ENCODE measurements around the gene RAC2. TPM values are rescaled to one million over a fixed set of nuclear protein-coding genes. Genes with fewer than 3 reads are reported as not detected.

RAC2 gene
- total and polyA plus RNA-seq, 2 of the 8 experiments (the other 6 are each of a cell fraction or from before 2014, with no cell fraction given): 2.3 to 4.3 TPM

DNA sequence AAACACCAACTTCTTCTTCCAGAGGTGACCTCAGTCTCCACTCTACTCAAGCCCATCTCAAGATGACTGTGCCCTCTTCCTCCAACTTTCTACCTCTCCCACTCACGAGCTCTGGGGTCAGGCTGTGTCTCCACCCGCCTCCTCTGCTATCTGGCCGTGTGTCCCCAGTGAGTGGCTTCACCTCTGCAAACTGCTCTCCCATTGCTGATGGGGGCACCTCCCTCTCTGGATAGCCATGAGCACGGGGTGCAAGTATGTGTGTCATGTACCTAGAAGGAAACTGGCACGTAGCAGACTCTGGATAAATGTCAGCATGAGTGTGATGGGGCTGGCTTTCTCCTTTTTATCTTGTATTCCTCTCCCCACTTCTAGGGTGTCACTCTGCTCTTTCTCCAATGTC is 18.3 kb upstream of the RAC2 start:
- Histone ChIP-seq H2BK20ac (ENCODE audit: low read length) (no peak overlapping the region), H3K23ac (ENCODE audit: insufficient read length) (no peak overlapping the region), H2BK120ac (replicated peaks; ENCODE audit: low read depth, low read length) (no peak overlapping the region), H3K27me3 (replicated peaks in 1 of 4; ENCODE audit: control insufficient read depth in 3 of 4, extremely low read depth in 1 of 4, insufficient read depth in 3 of 4, low read length in 3 of 4) (peaks cover 0 to 12% (median 7%) of the 10 kb centered on the region in 4 experiments; a peak in 2 of 7 replicates), H3K9me3 (ENCODE audit: insufficient read depth in 2 of 2, low read depth in 1 of 2, low read length in 1 of 2) (peaks cover 12% of the 10 kb centered on the region in 2 experiments), H3K56ac (replicated peaks; ENCODE audit: insufficient read length, low read depth, low read length) (no peak overlapping the region), H2BK15ac (ENCODE audit: low read length) (no peak overlapping the region), H2AFZ (ENCODE audit: low read length) (no peak overlapping the region), H3K14ac (ENCODE audit: insufficient read length) (no peak overlapping the region), H2AK5ac (ENCODE audit: low read depth, low read length) (no peak overlapping the region), H4K20me1 (replicated peaks in 1 of 2; ENCODE audit: control insufficient read depth in 1 of 2, insufficient read depth in 2 of 2, low read length in 2 of 2) (no peaks in the 10 kb centered on the region), H4K8ac (ENCODE audit: extremely low read depth, insufficient read depth, low read length) (no peak overlapping the region), H3K79me1 (ENCODE audit: low read depth, low read length) (no peaks in the 10 kb centered on the region), H3K27ac (ENCODE audit: low read depth, low read length) (no peak overlapping the region), H3K36me3 (ENCODE audit: control insufficient read depth in 2 of 4, insufficient read depth in 4 of 4, low read length in 3 of 4) (no peaks in the 10 kb centered on the region), H3K79me2 (ENCODE audit: control insufficient read depth in 1 of 2, insufficient read depth in 2 of 2, low read length in 2 of 2) (no peaks in the 10 kb centered on the region), H4K5ac (ENCODE audit: insufficient read length, low read depth, low read length) (no peak overlapping the region), H3K23me2 (ENCODE audit: low read depth, low read length) (no peaks in the 10 kb centered on the region; the same call in 1 of the 2 replicates), H3K18ac (ENCODE audit: extremely low read depth, low read length) (no peak overlapping the region), H2BK5ac (ENCODE audit: low read depth, low read length) (no peak overlapping the region), H3K4me3 (ENCODE audit: extremely low read depth in 1 of 4, insufficient read depth in 2 of 4, low read depth in 3 of 4, low read length in 4 of 4) (no peak overlapping the region), H3K9ac (replicated peaks in 1 of 4; ENCODE audit: extremely low read depth in 1 of 4, low read depth in 3 of 4, low read length in 3 of 4) (no peak overlapping the region), H2BK12ac (ENCODE audit: low read depth, low read length) (no peak overlapping the region), H3K4ac (replicated peaks; ENCODE audit: insufficient read length, low read depth, low read length) (no peak overlapping the region), H3K4me2 (ENCODE audit: insufficient read depth in 1 of 2, low read depth in 2 of 2, low read length in 2 of 2) (no peak overlapping the region), H4K91ac (replicated peaks; ENCODE audit: insufficient read length, low read length) (no peak overlapping the region), H3K4me1 (replicated peaks in 1 of 4; ENCODE audit: control insufficient read depth in 3 of 4, insufficient read depth in 4 of 4, low read length in 3 of 4) (peaks cover 4 to 12% (median 6%) of the 10 kb centered on the region in 4 experiments)
- FAIRE-seq (no peak), DNase-seq (ENCODE audit: low read depth in 1 of 2, low spot score in 2 of 2) (no peak)
- CTCF ChIA-PET (ENCODE audit: partially characterized antibody): interaction anchor here (1.0 to 5.9 kb wide), 13 partner anchors 8 to 244 kb away, joined by 3 to 97 read pairs (median 11); partner anchors contain the start of gene RAC2
- TF ChIP-seq, protein P1, sequence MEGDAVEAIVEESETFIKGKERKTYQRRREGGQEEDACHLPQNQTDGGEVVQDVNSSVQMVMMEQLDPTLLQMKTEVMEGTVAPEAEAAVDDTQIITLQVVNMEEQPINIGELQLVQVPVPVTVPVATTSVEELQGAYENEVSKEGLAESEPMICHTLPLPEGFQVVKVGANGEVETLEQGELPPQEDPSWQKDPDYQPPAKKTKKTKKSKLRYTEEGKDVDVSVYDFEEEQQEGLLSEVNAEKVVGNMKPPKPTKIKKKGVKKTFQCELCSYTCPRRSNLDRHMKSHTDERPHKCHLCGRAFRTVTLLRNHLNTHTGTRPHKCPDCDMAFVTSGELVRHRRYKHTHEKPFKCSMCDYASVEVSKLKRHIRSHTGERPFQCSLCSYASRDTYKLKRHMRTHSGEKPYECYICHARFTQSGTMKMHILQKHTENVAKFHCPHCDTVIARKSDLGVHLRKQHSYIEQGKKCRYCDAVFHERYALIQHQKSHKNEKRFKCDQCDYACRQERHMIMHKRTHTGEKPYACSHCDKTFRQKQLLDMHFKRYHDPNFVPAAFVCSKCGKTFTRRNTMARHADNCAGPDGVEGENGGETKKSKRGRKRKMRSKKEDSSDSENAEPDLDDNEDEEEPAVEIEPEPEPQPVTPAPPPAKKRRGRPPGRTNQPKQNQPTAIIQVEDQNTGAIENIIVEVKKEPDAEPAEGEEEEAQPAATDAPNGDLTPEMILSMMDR (IDR thresholded peaks at IDR 0.05; ENCODE audit: control extremely low read depth in 1 of 3, insufficient read depth in 1 of 3, low read depth in 1 of 3, low read length in 3 of 3): no peak
- TF ChIP-seq BACH1 (IDR thresholded peaks at IDR 0.05; ENCODE audit: low read length) (no peak), SIN3A (conservative IDR thresholded peaks at IDR 0.05 in 1 of 2, IDR thresholded peaks at IDR 0.05 in 1 of 2; ENCODE audit: low read depth in 1 of 2, low read length in 2 of 2) (no peak)
- WGBS, 2 experiments (ENCODE audit: extremely low coverage in 1 of 2, insufficient coverage in 1 of 2, insufficient read length in 1 of 2, insufficient replicate concordance in 2 of 2, low coverage in 1 of 2, low lambda C conversion rate in 2 of 2, missing lambda C conversion rate in 1 of 2): 88% methylated on average over 5 of the region's 5 CpGs; no CpG with 5 or more reads in 1 of the 2 experiments
- POLR2A ChIA-PET (ENCODE audit: partially characterized antibody): no interaction called here
